Neural cell (in vitro differentiated cells): ENCODE measurements around the gene OBP2A. TPM values are rescaled to one million over a fixed set of nuclear protein-coding genes. Genes with fewer than 3 reads are reported as not detected.

Experiments
- H2AFZ ChIP-seq: fragments of 200-600, 300-800 bp; sonication (generic), shearing (Covaris generic); 2 replicates; pipeline ENCODE4 v1.6.0; 2014; ENCODE audit warnings: low read depth, mild to moderate bottlenecking, antibody characterized with exemption, low read length, moderate library complexity
- H3F3A ChIP-seq: fragments of 200-600 bp; shearing (Covaris generic); 2 replicates; pipeline ENCODE4 v1.6.1; 2016; ENCODE audit warnings: mild to moderate bottlenecking, moderate library complexity, mixed read lengths, antibody characterized with exemption, low read length; ENCODE audit not compliant: insufficient read depth, poor library complexity, severe bottlenecking
- H3K27ac ChIP-seq: fragments of 200-600, 300-800 bp; sonication (generic), shearing (Covaris generic); 2 replicates; pipeline ENCODE4 v1.5.1; 2014; ENCODE audit warnings: mild to moderate bottlenecking, low read length, moderate library complexity
- H3K27me3 ChIP-seq: fragments of 300-800, 200-600 bp; sonication (generic), shearing (Covaris generic); 2 replicates; pipeline ENCODE4 v1.6.0; 2014; ENCODE audit warnings: mild to moderate bottlenecking, low read depth, low read length, moderate library complexity; ENCODE audit not compliant: insufficient read depth
- H3K36me3 ChIP-seq: fragments of 300-800, 200-600 bp; sonication (generic), shearing (Covaris generic); 2 replicates; pipeline ENCODE4 v1.5.1; 2014; ENCODE audit warnings: mild to moderate bottlenecking, antibody characterized with exemption, low read length, moderate library complexity; ENCODE audit not compliant: insufficient read depth
- H3K4me2 ChIP-seq: fragments of 300-800, 200-600 bp; sonication (generic), shearing (Covaris generic); 2 replicates; pipeline ENCODE4 v1.6.0; 2014; ENCODE audit warnings: mild to moderate bottlenecking, low read length
- H3K4me3 ChIP-seq: fragments of 300-800, 200-600 bp; sonication (generic), shearing (Covaris generic); 2 replicates; pipeline ENCODE4 v1.5.1; 2014; ENCODE audit warnings: mild to moderate bottlenecking, low read length, moderate library complexity
- H3K79me2 ChIP-seq: fragments of 200-600 bp; shearing (Covaris generic); replicated peaks from 2 replicates; pipeline ENCODE4 v1.6.0; 2014; ENCODE audit warnings: mild to moderate bottlenecking, low read length, moderate library complexity; ENCODE audit not compliant: insufficient read depth
- H3K9ac ChIP-seq: fragments of 300-800, 200-600 bp; sonication (generic), shearing (Covaris generic); 2 replicates; pipeline ENCODE4 v1.6.1; 2016; ENCODE audit warnings: mild to moderate bottlenecking, low read length, mixed read lengths
- H3K9me2 ChIP-seq: fragments of 200-600 bp; shearing (Covaris generic); 2 replicates; pipeline ENCODE4 v1.6.1; 2016; ENCODE audit warnings: mild to moderate bottlenecking, low read length, mixed read lengths; ENCODE audit not compliant: insufficient read depth
- H3K9me3 ChIP-seq: fragments of 200-600, 300-800 bp; sonication (generic), shearing (Covaris generic); 2 replicates; pipeline ENCODE4 v1.6.1; 2016; ENCODE audit warnings: mild to moderate bottlenecking, mixed run types, low read length, moderate library complexity, mixed read lengths
- H4K20me1 ChIP-seq: fragments of 200-600 bp; shearing (Covaris generic); 2 replicates; pipeline ENCODE4 v1.6.1; 2016; ENCODE audit warnings: mild to moderate bottlenecking, mixed run types; ENCODE audit not compliant: insufficient read depth
- CTCF ChIP-seq: fragments of 450-650 bp; IDR thresholded peaks from 2 replicates; pipeline ENCODE4 v1.5.1; 2014; ENCODE audit warnings: antibody characterized with exemption, mild to moderate bottlenecking, moderate library complexity; ENCODE audit not compliant: poor library complexity, severe bottlenecking
- EP300 ChIP-seq: fragments of 450-650 bp; conservative IDR thresholded peaks from 2 replicates; pipeline ENCODE4 v1.6.1; 2014; ENCODE audit warnings: antibody characterized with exemption, mild to moderate bottlenecking, moderate library complexity; ENCODE audit not compliant: poor library complexity, severe bottlenecking
- EZH2 ChIP-seq: fragments of 200-600, 300-800 bp; shearing (Covaris generic), sonication (generic); IDR thresholded peaks from 2 replicates; pipeline ENCODE4 v1.6.1; 2014; ENCODE audit warnings: antibody characterized with exemption, low read length, borderline replicate concordance, mild to moderate bottlenecking; ENCODE audit not compliant: insufficient read depth, poor library complexity, severe bottlenecking
- MXI1 ChIP-seq: fragments of 450-650 bp; conservative IDR thresholded peaks from 2 replicates; pipeline ENCODE4 v1.6.1; 2014; ENCODE audit warnings: antibody characterized with exemption, mild to moderate bottlenecking; ENCODE audit not compliant: poor library complexity, severe bottlenecking
- POLR2AphosphoS5 ChIP-seq: IDR thresholded peaks from 2 replicates; pipeline ENCODE4 v1.6.1; 2012
- RAD21 ChIP-seq: fragments of 450-650 bp; conservative IDR thresholded peaks from 2 replicates; pipeline ENCODE4 v1.6.1; 2014; ENCODE audit warnings: antibody characterized with exemption, mild to moderate bottlenecking, moderate library complexity
- SMC3 ChIP-seq: fragments of 450-650 bp; conservative IDR thresholded peaks from 2 replicates; pipeline ENCODE4 v1.6.1; 2014; ENCODE audit warnings: antibody characterized with exemption, mild to moderate bottlenecking, moderate library complexity; ENCODE audit not compliant: poor library complexity
- TAF1 ChIP-seq: IDR thresholded peaks from 2 replicates; pipeline ENCODE4 v1.6.1; 2012; ENCODE audit warnings: low read depth
- polyA plus RNA-seq: library from polyadenylated mRNA; depleted of rRNA; stranded (reverse); fragments of >200 nt; gene quantifications from 2 replicates; pipeline ENCODE4 v1.2.3, GENCODE V29; 2014
- TF ChIP-seq, protein P1 (sequence below): IDR thresholded peaks from 2 replicates; pipeline ENCODE4 v1.6.1; 2012; ENCODE audit warnings: borderline replicate concordance

The OBP2A gene
- polyA plus RNA-seq, 1 donor from 2014 or later: not detected

GRCh38 chr9:135551456-135551855 lies 5.5 kb downstream of the OBP2A start:
- Histone ChIP-seq H3K27ac (no peak overlapping the region), H2AFZ (no peak overlapping the region), H3F3A (no peaks in the 10 kb centered on the region), H3K9me3 (no peaks in the 10 kb centered on the region), H3K79me2 (no peaks in the 10 kb centered on the region), H3K9me2 (no peaks in the 10 kb centered on the region), H3K4me2 (no peak overlapping the region), H3K9ac (no peak overlapping the region), H3K36me3 (no peaks in the 10 kb centered on the region), H3K4me3 (no peak overlapping the region), H3K27me3 (no peaks in the 10 kb centered on the region), H4K20me1 (no peaks in the 10 kb centered on the region)
- TF ChIP-seq MXI1: no peak
- no peak for TF ChIP-seq SMC3
- TF ChIP-seq EP300: no peak
- TF ChIP-seq POLR2AphosphoS5: no peak
- TF ChIP-seq CTCF: no peak
- TF ChIP-seq EZH2: no peak
- TF ChIP-seq RAD21: no peak
- TF ChIP-seq, protein P1, sequence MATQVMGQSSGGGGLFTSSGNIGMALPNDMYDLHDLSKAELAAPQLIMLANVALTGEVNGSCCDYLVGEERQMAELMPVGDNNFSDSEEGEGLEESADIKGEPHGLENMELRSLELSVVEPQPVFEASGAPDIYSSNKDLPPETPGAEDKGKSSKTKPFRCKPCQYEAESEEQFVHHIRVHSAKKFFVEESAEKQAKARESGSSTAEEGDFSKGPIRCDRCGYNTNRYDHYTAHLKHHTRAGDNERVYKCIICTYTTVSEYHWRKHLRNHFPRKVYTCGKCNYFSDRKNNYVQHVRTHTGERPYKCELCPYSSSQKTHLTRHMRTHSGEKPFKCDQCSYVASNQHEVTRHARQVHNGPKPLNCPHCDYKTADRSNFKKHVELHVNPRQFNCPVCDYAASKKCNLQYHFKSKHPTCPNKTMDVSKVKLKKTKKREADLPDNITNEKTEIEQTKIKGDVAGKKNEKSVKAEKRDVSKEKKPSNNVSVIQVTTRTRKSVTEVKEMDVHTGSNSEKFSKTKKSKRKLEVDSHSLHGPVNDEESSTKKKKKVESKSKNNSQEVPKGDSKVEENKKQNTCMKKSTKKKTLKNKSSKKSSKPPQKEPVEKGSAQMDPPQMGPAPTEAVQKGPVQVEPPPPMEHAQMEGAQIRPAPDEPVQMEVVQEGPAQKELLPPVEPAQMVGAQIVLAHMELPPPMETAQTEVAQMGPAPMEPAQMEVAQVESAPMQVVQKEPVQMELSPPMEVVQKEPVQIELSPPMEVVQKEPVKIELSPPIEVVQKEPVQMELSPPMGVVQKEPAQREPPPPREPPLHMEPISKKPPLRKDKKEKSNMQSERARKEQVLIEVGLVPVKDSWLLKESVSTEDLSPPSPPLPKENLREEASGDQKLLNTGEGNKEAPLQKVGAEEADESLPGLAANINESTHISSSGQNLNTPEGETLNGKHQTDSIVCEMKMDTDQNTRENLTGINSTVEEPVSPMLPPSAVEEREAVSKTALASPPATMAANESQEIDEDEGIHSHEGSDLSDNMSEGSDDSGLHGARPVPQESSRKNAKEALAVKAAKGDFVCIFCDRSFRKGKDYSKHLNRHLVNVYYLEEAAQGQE: no peak
- no peak for TF ChIP-seq TAF1

GRCh38 chr9:135552021-135552697 lies 6.2 kb downstream of the OBP2A start:
- Histone ChIP-seq H3F3A (no peaks in the 10 kb centered on the region), H3K4me2 (no peak overlapping the region), H3K27me3 (no peaks in the 10 kb centered on the region), H3K27ac (no peak overlapping the region), H3K36me3 (no peaks in the 10 kb centered on the region), H3K79me2 (no peaks in the 10 kb centered on the region), H2AFZ (no peak overlapping the region), H3K9me3 (no peaks in the 10 kb centered on the region), H3K4me3 (no peak overlapping the region), H3K9me2 (no peaks in the 10 kb centered on the region), H4K20me1 (no peaks in the 10 kb centered on the region), H3K9ac (no peak overlapping the region)
- TF ChIP-seq TAF1 (no peak), EP300 (no peak), POLR2AphosphoS5 (no peak), CTCF (no peak), MXI1 (no peak), SMC3 (no peak)
- TF ChIP-seq, protein P1: no peak
